Activated B cell treated with CpG ODN at 0.5 μM for 24 hours (primary cell): Measurements from ENCODE around the gene TMEM8B. TPM values are rescaled to one million over a fixed set of nuclear protein-coding genes. Genes with fewer than 3 reads are reported as not detected.

Experiments
- ATAC-seq: fragments of 200-7000 bp; cut with Tn5 transposase; one replicate; pipeline ENCODE4 v1.10.0; 2021; ENCODE audit warnings: low read depth, mild to moderate bottlenecking, moderate library complexity
- CTCF ChIA-PET: fragments of 350-600 bp; sonication (Branson Sonifier 250); formaldehyde crosslinking; loops from one replicate; lab custom pipeline; 2021; ENCODE audit warnings: antibody characterized with exemption; lab: Charles Lee
- POLR2A ChIA-PET: fragments of 350-600 bp; sonication (Branson Sonifier 250); formaldehyde crosslinking; loops from one replicate; lab custom pipeline; 2021; ENCODE audit warnings: antibody characterized with exemption; lab: Charles Lee
- DNase-seq: peaks from one replicate; pipeline ENCODE4 v3.0.0; 2022
- H3K27ac Mint-ChIP-seq: one replicate; pipeline ENCODE4 v1.8.0; 2020; ENCODE audit warnings: mixed read lengths
- H3K27me3 Mint-ChIP-seq: one replicate; pipeline ENCODE4 v1.8.0; 2021; ENCODE audit warnings: mixed read lengths
- H3K36me3 Mint-ChIP-seq: one replicate; pipeline ENCODE4 v1.8.0; 2021; ENCODE audit warnings: low read depth, mixed read lengths
- H3K4me1 Mint-ChIP-seq: one replicate; pipeline ENCODE4 v1.8.0; 2021; ENCODE audit warnings: mixed read lengths
- H3K4me3 Mint-ChIP-seq: one replicate; pipeline ENCODE4 v1.8.0; 2020; ENCODE audit warnings: mild to moderate bottlenecking, mixed read lengths
- H3K9me3 Mint-ChIP-seq: one replicate; pipeline ENCODE4 v1.8.0; 2020; ENCODE audit warnings: mixed read lengths
- intact Hi-C: fragments of 100-400 bp; cut with micrococcal nuclease; formaldehyde crosslinking; loops from one replicate; pipeline ENCODE4 v1.15.1; 2024
- total RNA-seq: library from RNA; stranded (reverse); gene quantifications from 2 replicates; pipeline ENCODE4 v1.2.3, GENCODE V29; 2022
- TF ChIP-seq, protein P1 (sequence below): fragments of 200-600 bp; IDR thresholded peaks from one replicate; pipeline ENCODE4 v1.8.0; 2022; ENCODE audit warnings: antibody characterized with exemption, mild to moderate bottlenecking

TMEM8B gene
- total RNA-seq, 1 donor from 2014 or later = 8.0 TPM

DNA sequence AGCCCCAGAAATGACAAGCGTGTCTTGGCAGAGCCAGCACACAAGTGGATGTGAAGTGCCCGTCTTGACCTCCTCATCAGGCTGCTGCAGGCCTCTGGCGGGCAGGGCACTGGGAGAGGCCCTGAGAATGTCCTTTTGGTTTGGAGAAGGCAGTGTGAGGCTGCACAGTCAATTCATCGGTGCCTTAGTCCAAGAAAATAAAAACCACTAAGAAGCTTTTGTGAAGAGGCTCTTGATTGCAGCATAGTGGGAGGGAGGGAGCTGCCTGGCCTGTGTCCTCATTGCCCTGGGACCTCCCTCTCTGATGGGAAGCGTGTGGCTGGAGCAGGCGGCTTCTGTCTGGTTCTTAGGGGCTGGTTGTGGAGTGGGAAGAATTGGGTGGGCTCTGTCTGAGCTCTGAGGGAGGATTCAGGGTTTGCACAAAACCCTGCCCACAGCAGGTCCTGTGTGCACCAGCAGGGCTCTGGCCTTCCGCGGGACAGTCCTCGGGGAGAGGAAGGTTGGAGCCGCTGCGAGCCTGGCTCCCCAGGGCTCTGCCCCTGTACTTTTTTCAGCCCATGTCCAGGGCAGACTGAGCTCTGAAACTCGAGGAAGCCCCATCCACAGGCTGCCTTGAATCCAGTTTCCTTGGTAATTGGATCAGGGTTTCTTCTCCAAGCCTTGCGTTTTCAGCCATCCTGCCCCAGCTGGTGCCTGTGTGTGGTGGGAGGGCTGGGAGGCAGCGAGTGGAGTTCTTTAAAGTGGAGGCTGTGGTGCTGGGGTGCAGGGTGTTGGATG lies 78.1 kb downstream of the TMEM8B start:
- Mint-ChIP-seq H3K27ac (no peak overlapping the region), H3K4me1 (peaks cover 3% of the 10 kb centered on the region), H3K36me3 (no peaks in the 10 kb centered on the region), H3K4me3 (no peak overlapping the region), H3K27me3 (peaks cover 31% of the 10 kb centered on the region), H3K9me3 (no peaks in the 10 kb centered on the region)
- intact Hi-C loops = no loop called here
- no peak for DNase-seq
- CTCF ChIA-PET = no interaction called here
- ATAC-seq = no peak
- TF ChIP-seq, protein P1, sequence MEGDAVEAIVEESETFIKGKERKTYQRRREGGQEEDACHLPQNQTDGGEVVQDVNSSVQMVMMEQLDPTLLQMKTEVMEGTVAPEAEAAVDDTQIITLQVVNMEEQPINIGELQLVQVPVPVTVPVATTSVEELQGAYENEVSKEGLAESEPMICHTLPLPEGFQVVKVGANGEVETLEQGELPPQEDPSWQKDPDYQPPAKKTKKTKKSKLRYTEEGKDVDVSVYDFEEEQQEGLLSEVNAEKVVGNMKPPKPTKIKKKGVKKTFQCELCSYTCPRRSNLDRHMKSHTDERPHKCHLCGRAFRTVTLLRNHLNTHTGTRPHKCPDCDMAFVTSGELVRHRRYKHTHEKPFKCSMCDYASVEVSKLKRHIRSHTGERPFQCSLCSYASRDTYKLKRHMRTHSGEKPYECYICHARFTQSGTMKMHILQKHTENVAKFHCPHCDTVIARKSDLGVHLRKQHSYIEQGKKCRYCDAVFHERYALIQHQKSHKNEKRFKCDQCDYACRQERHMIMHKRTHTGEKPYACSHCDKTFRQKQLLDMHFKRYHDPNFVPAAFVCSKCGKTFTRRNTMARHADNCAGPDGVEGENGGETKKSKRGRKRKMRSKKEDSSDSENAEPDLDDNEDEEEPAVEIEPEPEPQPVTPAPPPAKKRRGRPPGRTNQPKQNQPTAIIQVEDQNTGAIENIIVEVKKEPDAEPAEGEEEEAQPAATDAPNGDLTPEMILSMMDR = no peak
- POLR2A ChIA-PET = no interaction called here

DNA sequence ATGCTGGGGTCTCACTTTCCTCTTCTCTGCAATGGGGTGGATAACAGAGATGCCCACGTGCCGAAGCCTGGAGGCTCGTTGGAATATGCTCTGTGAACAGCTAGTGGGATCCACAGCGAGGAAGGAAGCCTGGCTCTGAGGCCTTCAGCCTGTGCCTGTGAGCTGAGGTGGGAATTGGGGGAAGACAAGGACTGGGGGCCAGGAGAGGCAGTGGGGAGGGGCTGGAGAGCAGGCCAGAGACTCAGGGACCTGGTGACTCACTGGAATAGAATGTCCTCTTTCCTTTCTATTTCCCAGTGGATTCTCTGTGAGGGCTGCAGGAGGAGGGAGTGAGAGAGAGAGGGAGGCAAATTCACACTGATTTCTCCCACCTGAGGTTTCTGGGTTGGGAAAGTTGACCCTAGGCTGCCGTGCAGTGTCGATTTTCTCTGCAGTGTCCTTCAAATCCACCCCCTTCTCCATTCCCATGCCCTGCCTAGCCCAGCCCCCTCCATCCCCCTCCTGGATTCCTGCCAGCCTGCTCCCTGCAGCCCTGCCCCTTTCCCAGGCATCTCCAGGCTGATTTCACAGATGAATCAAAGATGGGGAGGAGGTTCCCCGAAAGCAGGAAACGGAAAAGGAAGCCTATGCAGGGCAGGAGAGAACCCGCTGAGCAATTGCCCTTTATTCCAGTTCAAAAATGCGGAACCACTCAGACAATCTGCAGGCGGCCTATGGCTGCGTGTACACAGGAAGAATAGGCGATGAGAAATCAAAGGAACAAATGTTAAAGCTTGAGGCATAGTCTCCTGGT lies 78.9 kb downstream of the TMEM8B start:
- Mint-ChIP-seq H3K4me3 (no peak overlapping the region), H3K27ac (no peak overlapping the region), H3K27me3 (peaks cover 27% of the 10 kb centered on the region), H3K4me1 (peaks cover 3% of the 10 kb centered on the region), H3K9me3 (no peaks in the 10 kb centered on the region), H3K36me3 (no peaks in the 10 kb centered on the region)
- ChIA-PET CTCF (interaction anchor here (1.2 kb wide), 1 partner anchor 115 kb away, joined by 4 read pairs; no protein-coding TSS in a partner anchor), POLR2A (no interaction called here)
- DNase-seq = no peak
- TF ChIP-seq, protein P1 = no peak
- intact Hi-C loops = no loop called here
- ATAC-seq = no peak

DNA sequence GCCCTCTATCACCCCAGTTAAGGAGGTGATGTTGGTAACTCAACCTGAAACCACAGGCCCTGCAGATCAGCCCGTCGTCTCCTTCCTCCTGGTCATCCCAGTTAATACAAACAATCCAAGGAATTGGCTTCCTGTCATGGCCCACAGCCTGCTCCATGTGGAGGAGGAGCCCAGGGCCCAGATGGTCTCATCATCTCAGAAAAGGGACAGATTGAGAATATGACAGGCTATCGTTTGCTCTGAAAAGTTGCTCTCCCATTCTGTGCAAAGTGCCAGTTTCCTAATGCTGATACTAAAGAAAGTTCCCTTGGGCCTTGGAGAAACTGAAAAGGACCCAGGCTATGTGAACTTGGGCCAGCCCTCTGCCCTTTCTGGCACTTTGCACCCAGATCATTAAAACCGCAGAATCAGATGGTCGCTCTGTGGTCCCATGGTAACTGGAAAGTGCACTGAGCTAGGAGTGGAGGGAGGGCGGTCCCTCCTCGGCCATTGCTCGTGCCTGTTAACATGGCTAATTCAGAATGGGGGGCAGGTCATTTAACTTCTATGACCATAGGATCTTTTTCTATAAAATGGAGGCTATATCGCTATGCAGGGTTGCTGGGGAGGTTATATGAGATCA lies 79.6 kb downstream of the TMEM8B start:
- CTCF ChIA-PET = interaction anchor here (1.2 to 2.6 kb wide), 2 partner anchors 37 to 115 kb away, joined by 4 to 9 read pairs; no protein-coding TSS in a partner anchor
- Mint-ChIP-seq H3K4me1 (peaks cover 3% of the 10 kb centered on the region), H3K9me3 (no peaks in the 10 kb centered on the region), H3K27ac (no peak overlapping the region), H3K4me3 (no peak overlapping the region), H3K36me3 (no peaks in the 10 kb centered on the region), H3K27me3 (peaks cover 22% of the 10 kb centered on the region)
- ATAC-seq (no peak), DNase-seq (no peak)
- TF ChIP-seq, protein P1 = no peak
- POLR2A ChIA-PET = no interaction called here
- intact Hi-C loops = no loop called here

DNA sequence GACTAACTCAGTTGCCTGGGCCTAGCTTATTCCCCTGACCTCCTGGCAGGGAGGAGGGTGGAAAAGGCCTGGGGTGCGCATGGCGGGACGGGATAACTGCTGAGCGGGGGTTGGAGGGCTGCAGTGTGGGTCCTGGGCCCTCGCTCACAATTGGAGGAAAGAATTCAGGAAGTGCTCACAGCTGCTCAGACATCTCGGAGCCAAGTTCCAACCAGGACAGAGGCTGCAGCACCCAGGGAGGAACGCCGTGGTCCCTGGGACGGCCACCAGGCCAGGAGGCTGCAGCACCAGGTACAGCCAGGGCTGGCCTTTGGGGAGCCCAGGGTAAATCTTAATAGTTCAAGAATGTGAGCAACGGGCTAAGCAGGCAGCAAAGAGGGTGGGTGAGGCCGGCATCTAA lies 80.2 kb downstream of the TMEM8B start, which contains the start of gene SPAAR:
TSS of gene SPAAR (plus strand) at position 217 of the 400 bp plus-strand sequence. CDS start 974 bp downstream, outside the sequence.
- CTCF ChIA-PET = interaction anchor here (2.6 kb wide), 1 partner anchor 36 kb away, joined by 9 read pairs; no protein-coding TSS in a partner anchor
- Mint-ChIP-seq H3K36me3 (no peaks in the 10 kb centered on the region), H3K27ac (no peak within 1 kb of the TSS), H3K4me3 (no peak within 1 kb of the TSS), H3K9me3 (no peaks in the 10 kb centered on the region), H3K4me1 (peaks cover 3% of the 10 kb centered on the region), H3K27me3 (peaks cover 22% of the 10 kb centered on the region)
- intact Hi-C loops = no loop called here
- ATAC-seq (no peak), DNase-seq (no peak)
- POLR2A ChIA-PET = no interaction called here
- TF ChIP-seq, protein P1 = no peak
